D341Med (cell line): ENCODE measurements around the gene ATP6V0B.
A peak's percentile ranks its signal among the peaks of the same experiment; 100 is the strongest.

ENCODE experiments used
- DNase-seq: peaks from one replicate; pipeline ENCODE4 v3.0.0; 2012; ENCODE audit warnings: low spot score

ATP6V0B gene

DNA sequence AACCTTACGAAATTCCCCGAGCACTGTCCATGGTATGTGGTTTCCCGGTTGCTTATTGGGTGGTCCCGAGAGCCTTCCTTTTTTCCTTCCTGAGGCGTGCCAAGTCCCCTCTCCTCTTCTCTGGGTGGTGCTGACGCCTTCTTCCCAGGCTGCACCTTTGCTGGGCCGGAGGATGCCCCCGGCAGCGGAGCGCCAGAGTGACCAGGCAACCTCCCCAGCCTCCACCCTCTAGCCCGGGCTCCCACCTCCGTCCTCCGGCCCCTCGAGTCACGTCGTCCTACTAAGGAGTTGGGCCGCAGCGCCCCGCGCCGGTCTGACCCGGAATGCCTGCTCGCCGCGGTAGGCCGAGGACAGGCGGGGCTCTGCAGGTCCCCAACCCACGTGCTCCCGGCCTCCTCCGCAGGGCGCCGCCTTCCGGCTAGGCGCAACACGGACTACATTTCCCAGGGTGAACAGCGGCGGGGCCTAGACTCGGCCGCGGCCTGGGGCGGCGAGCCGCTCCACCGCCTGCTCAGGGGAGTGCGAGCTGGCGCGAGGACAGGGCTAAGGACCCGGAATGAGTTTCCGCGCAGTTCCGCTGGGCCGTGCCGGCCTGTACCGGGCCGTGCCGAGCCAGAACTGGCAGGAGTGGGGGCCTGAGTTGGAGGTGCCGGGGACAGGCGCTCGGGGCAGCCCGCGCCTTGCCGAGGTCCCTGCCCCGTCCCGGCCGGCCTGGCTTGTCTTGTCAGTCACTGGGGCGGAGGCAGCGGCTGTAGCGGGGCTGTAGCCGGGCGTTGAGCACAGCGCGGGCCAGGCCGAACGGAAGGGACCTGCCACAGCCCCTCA lies 28.3 kb upstream of the ATP6V0B start, which contains the start of gene IPO13:
Gene IPO13, plus strand, starts transcription at position 715 of the 825 bp plus-strand sequence. CDS start 651 bp downstream, outside the sequence.
- DNase-seq = peak; percentile 97

- peak; percentile 38 for DNase-seq
Measured at GRCh38 chr1:43947061-43947873, 27.5 kb upstream of the ATP6V0B start.

- no peak for DNase-seq
Measured at GRCh38 chr1:43947874-43948437, 26.8 kb upstream of the ATP6V0B start.

DNA sequence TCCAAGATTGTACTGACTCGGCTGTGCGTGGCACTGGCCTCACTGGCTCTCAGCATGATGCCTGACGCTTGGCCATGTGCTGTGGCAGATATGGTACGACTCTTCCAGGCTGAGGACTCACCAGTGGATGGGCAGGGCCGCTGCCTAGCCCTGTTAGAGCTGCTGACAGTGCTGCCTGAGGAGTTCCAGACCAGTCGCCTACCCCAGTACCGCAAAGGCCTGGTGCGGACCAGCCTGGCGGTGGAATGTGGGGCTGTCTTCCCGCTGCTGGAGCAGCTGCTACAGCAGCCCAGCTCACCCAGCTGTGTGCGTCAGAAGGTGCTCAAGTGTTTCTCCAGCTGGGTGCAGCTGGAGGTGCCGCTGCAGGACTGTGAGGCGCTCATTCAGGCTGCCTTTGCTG lies 25.1 kb upstream of the ATP6V0B start:
- no peak for DNase-seq

DNA sequence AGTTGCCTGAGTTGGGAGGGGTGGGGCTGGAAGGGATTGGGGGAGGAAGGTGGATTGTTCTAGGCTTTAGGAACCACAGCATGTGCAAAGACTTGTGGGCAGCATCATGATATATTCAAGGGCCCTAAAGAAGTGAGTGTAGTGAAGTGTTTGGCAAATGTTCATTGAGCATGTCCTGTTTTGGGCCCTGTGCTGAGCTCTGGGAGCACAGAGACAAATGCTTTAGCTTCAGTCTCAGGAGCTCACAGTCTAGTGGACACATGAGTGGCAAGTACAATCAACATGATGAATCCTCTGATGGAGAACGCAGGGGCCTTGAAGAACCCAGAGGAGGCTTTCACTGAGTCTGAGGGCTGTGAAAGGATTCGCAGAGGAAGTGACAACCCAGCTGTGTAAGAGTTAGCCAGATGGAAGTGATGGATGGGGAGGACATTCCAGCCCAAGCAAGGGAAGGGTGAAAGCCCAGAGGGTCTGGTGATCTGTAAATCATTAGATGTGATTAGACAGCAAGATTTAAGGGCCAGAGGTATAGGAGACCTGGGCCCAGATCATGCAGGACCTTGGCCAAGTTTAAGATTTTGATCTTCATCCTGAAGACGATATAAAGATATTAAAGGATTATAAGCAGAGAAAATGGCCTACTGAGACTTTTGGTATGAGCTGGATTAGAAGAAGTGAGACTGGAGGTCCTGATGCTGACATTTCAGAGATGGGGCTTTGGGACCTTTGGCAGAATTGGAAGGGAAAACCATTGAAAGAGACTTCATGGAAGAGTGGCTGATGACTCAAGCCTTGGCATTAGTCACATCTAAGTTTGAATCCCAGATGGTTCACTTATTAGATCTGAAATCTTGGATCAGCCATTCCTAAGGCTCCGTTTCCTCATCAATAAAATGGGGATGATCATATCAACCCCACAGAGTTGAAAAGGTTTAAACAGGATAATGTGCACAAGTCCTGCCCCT lies 23.5 kb upstream of the ATP6V0B start:
- no peak for DNase-seq

- DNase-seq = peak; percentile 90
Measured at GRCh38 chr1:43952731-43953346, 21.9 kb upstream of the ATP6V0B start.

DNA sequence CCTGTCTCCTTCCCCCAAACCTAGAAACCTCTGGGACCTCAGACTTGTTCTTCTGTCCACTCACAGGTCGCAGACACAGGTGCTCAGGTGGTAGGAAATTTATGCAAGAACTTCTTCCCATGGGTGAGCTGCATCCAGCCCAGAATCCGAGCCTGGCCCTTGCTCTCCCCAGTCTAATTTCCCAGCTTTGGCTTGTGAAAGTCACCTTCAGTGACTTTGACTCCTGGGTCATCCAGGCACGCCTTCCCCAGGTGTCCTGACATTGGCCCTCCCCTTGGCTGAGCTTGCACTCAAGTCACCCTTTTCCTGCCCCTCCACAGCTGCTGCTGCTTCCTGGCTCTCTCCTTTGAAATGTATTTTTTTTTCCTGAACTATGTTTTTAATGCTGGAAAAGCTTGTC lies 21.4 kb upstream of the ATP6V0B start:
- peak; percentile 30 for DNase-seq

- DNase-seq = no peak
Measured at GRCh38 chr1:43954036-43954435, 20.7 kb upstream of the ATP6V0B start.

DNA sequence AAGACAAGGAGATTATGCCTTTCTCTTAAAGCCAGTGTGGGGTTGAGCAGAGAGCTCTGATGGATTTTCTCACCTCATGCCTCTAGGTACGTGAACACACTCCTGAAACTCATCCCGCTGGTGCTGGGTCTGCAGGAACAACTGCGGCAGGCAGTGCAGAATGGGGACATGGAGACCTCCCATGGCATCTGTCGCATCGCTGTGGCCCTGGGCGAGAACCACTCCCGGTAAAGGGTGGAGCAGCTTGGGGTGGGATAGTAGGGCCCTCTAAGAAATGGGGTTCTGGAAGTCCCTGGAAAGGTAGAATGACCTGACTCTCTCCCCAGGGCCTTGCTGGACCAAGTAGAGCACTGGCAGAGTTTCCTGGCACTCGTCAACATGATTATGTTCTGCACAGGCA lies 18.5 kb upstream of the ATP6V0B start:
- no peak for DNase-seq

GRCh38 chr1:43957407-43958040 lies 17.2 kb upstream of the ATP6V0B start:
- DNase-seq = no peak

DNA sequence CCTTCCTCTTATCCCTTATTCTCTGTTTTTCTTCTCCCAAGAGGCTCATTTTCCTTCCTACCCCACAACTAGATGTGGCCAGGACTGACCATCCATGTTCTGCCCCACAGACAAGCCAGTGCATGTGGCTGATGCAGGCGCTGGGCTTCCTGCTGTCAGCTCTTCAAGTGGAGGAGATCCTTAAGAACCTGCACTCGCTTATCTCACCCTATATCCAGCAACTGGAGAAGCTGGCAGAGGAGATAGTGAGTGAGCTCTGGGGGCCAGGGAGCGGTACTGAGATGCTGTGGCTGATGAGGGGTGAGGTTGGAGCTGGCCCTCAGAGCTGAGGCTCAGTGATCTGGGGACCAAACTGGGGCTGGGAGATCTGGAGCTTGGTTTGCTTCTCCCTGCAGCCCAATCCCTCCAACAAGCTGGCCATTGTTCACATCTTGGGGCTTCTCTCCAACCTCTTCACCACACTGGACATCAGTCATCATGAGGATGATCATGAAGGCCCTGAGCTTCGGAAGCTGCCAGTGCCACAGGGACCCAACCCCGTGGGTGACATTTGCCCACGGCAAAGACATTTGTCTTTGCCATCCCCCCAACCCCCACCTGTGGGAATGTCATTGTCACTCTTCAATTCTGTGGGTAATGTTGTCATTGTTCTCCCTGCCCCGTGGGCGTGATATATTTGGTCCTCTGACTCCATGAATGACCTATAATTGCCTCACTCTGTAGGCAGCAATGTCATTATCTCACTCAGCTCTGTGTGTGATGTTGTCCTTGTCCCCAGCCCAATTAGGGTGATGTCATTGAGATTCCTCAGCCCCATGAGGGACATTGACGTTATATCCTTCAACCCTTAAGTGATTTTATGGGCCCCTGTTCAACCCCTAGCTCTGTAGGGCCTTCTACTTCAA lies 16.2 kb upstream of the ATP6V0B start:
- no peak for DNase-seq

GRCh38 chr1:43960798-43961197 lies 14.0 kb upstream of the ATP6V0B start:
- DNase-seq = no peak

GRCh38 chr1:43961692-43962091 lies 13.1 kb upstream of the ATP6V0B start:
- DNase-seq = no peak

- DNase-seq = no peak
Measured at GRCh38 chr1:43962324-43962723, 12.4 kb upstream of the ATP6V0B start.

DNA sequence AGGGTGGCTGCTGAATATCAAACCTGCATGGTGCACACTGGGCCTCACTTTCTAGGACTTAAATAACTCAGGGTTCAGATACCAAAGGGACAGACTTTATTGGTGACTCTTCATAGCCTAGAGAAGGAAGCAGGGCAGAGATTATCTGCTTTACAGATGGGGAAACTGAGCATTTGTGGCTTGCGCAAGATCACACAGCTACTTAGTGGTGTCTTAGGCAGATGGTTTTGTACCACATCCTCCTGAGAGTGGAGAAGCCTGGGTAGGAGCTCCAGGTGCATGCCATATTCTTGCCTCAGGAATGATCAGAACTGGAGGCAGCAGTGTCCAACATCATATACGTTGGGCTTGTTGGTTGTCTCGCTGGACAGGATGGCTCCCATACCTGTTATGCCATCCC lies 11.8 kb upstream of the ATP6V0B start:
- no peak for DNase-seq

DNA sequence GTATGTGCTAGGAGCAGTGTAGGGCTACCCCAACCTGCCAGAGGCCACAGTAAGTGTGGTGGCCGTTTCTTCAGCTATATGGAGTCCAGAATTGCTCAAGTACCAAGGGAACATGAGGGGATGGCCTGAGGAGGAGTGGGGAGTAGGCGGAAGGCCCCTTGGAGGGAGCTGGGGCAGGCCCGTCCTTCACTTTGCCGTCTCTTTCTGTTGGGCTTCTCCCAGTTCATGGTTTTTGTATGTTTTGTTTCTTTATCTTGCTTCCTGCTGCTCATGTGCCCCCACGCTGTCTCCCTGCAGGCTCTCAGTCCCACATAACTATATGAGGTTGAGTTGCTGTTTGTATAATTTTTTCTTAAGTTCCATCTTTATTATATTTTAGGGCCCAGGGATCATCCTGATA lies 10.9 kb upstream of the ATP6V0B start:
- no peak for DNase-seq

DNA sequence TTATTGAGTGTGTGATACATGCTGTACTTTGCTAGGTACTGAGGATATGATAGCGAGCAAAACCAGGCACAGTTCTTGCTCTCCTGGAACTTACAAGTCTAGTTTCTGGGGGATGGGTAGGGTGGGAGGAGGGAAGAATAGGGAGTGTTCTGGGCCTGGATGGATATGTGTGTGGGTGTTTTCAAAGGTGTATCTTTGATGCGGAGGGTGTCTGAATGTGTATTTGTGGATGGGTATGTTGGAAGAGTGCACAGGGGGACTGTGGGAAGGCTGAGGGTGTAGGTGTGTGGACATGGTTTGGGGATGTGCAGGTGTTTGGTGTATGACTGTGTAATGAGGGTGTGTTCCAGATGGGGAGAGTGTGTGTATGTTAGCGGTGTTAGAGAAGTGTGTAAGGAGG lies 9.4 kb upstream of the ATP6V0B start:
- no peak for DNase-seq

- DNase-seq = no peak
Measured at GRCh38 chr1:43968348-43968948, 6.3 kb upstream of the ATP6V0B start.

DNA sequence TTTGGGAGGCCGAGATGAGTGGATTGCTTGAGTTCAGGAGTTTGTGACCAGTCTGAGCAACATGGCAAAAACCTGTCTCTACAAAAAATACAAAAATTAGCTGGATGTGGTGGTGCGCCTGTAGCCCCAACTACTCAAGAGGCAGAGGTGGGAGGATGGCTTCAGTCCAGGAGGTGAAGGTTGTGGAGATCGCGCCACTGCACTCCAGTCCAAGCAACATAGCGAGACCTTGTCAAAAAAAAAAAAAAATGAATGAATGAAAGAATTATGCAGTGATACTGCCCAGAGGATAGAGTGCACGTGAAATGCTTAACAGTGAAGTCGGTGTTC lies 5.4 kb upstream of the ATP6V0B start:
- no peak for DNase-seq
